Loucy (cell line): ENCODE measurements around the gene MTFR1L.
A peak's percentile ranks its signal among the peaks of the same experiment; 100 is the strongest.

Source experiments
- H2AFZ ChIP-seq: fragments of 200-600 bp; sonication (generic); 2 replicates; pipeline ENCODE4 v1.6.0; 2016; ENCODE audit warnings: antibody characterized with exemption, mild to moderate bottlenecking, low read length, moderate library complexity
- H3F3A ChIP-seq: fragments of 200-600 bp; 2 replicates; pipeline ENCODE4 v1.6.0; 2016; ENCODE audit warnings: antibody characterized with exemption, low read depth, mild to moderate bottlenecking
- H3K27me3 ChIP-seq: fragments of 200-600 bp; sonication (generic); 2 replicates; pipeline ENCODE4 v1.6.1; 2014; ENCODE audit warnings: low read length, mild to moderate bottlenecking; ENCODE audit not compliant: insufficient read depth, poor library complexity, severe bottlenecking
- H3K36me3 ChIP-seq: fragments of 200-600 bp; sonication (generic); 2 replicates; pipeline ENCODE4 v1.6.1; 2016; ENCODE audit warnings: low read length; ENCODE audit not compliant: insufficient read depth
- H3K4me1 ChIP-seq: fragments of 200-600 bp; sonication (generic); 2 replicates; pipeline ENCODE4 v1.5.1; 2014; ENCODE audit warnings: low read length, mild to moderate bottlenecking; ENCODE audit not compliant: insufficient read depth, poor library complexity, severe bottlenecking
- H3K4me2 ChIP-seq: fragments of 200-600 bp; sonication (generic); 2 replicates; pipeline ENCODE4 v1.6.0; 2014; ENCODE audit warnings: antibody characterized with exemption, low read length, low read depth, mild to moderate bottlenecking; ENCODE audit not compliant: poor library complexity, severe bottlenecking
- H3K4me3 ChIP-seq: fragments of 200-600 bp; sonication (generic); 2 replicates; pipeline ENCODE4 v1.5.1; 2014; ENCODE audit warnings: low read length, mild to moderate bottlenecking, mixed read lengths; ENCODE audit not compliant: poor library complexity, severe bottlenecking
- H3K79me2 ChIP-seq: fragments of 200-600 bp; sonication (generic); 2 replicates; pipeline ENCODE4 v1.6.1; 2014; ENCODE audit warnings: low read length; ENCODE audit not compliant: insufficient read depth
- H3K9ac ChIP-seq: fragments of 200-600 bp; sonication (generic); 2 replicates; pipeline ENCODE4 v1.6.0; 2014; ENCODE audit warnings: mild to moderate bottlenecking, low read depth, low read length, moderate library complexity; ENCODE audit not compliant: poor library complexity, severe bottlenecking
- H3K9me2 ChIP-seq: fragments of 200-600 bp; sonication (generic); replicated peaks from 2 replicates; pipeline ENCODE4 v1.6.1; 2016; ENCODE audit warnings: low read depth, low read length, mixed read lengths
- H3K9me3 ChIP-seq: fragments of 200-600 bp; sonication (generic); 2 replicates; pipeline ENCODE4 v1.6.1; 2014; ENCODE audit warnings: mild to moderate bottlenecking, antibody characterized with exemption, low read length, low read depth; ENCODE audit not compliant: insufficient read depth
- H4K20me1 ChIP-seq: fragments of 200-600 bp; sonication (generic); 2 replicates; pipeline ENCODE4 v1.6.0; 2014; ENCODE audit warnings: antibody characterized with exemption, low read length, mild to moderate bottlenecking; ENCODE audit not compliant: insufficient read depth, poor library complexity, severe bottlenecking
- CTCF ChIP-seq: fragments of 200-600 bp; sonication (generic); conservative IDR thresholded peaks from 2 replicates; pipeline ENCODE4 v1.5.1; 2014; ENCODE audit warnings: mild to moderate bottlenecking, antibody characterized with exemption, low read length
- EZH2phosphoT487 ChIP-seq: fragments of 200-600 bp; IDR thresholded peaks from 2 replicates; pipeline ENCODE4 v1.6.1; 2018; ENCODE audit warnings: antibody characterized with exemption, mild to moderate bottlenecking, moderate library complexity, borderline replicate concordance

The MTFR1L gene

GRCh38 chr1:25799935-25800702 lies 19.6 kb upstream of the MTFR1L start, which contains the start of gene SELENON:
Gene SELENON, plus strand, starts transcription at chr1:25800193. Its CDS starts 38 bp downstream, at chr1:25800231.
- Histone ChIP-seq H3K4me3 (peak within 1 kb of the TSS; percentile 65), H3K79me2 (no peaks in the 10 kb centered on the region), H3K36me3 (no peaks in the 10 kb centered on the region), H3K4me1 (no peaks in the 10 kb centered on the region), H2AFZ (no peak within 1 kb of the TSS), H3K9me2 (no peaks in the 10 kb centered on the region), H4K20me1 (no peaks in the 10 kb centered on the region), H3F3A (no peaks in the 10 kb centered on the region), H3K4me2 (peak within 1 kb of the TSS; percentile 77), H3K9ac (peak within 1 kb of the TSS; percentile 46), H3K27me3 (peaks cover 11% of the 10 kb centered on the region), H3K9me3 (no peaks in the 10 kb centered on the region)
- no peak for TF ChIP-seq CTCF
- no peak for TF ChIP-seq EZH2phosphoT487

GRCh38 chr1:25800703-25801377 lies 18.9 kb upstream of the MTFR1L start:
- no peak overlapping the region for H2AFZ ChIP-seq
- H3K9ac ChIP-seq, result peak overlapping the region; percentile 46
- H3F3A ChIP-seq, result no peaks in the 10 kb centered on the region
- peaks cover 11% of the 10 kb centered on the region for H3K27me3 ChIP-seq
- H3K4me2 ChIP-seq, result peak overlapping the region; percentile 77
- no peaks in the 10 kb centered on the region for H4K20me1 ChIP-seq
- no peaks in the 10 kb centered on the region for H3K79me2 ChIP-seq
- no peaks in the 10 kb centered on the region for H3K9me3 ChIP-seq
- no peaks in the 10 kb centered on the region for H3K36me3 ChIP-seq
- TF ChIP-seq CTCF (no peak), EZH2phosphoT487 (no peak)
- H3K9me2 ChIP-seq, result no peaks in the 10 kb centered on the region
- H3K4me1 ChIP-seq, result no peaks in the 10 kb centered on the region
- peak overlapping the region; percentile 65 for H3K4me3 ChIP-seq

DNA sequence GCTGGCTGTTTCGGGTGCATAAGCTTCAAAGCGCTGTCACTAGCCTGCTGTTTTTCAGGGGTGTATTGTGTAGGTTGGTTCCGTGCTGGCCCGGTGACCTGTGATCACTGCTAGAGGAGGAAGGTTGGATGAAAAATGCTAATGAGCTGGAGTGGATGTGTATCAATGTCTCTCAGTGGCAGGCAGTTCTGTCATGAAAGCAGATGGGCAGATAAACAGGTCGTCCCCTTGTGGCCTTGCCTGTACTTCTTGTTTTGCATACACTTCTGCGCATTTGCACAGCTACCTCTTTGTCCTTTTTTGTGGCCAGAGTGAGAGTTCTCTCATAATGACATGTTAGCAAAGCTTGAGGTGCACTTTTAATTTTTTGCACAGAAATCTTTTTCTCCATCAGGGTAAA lies 16.8 kb upstream of the MTFR1L start:
- Histone ChIP-seq H4K20me1 (no peaks in the 10 kb centered on the region), H3K4me1 (no peaks in the 10 kb centered on the region), H3K4me3 (no peak overlapping the region), H3F3A (no peaks in the 10 kb centered on the region), H2AFZ (no peak overlapping the region), H3K9ac (no peak overlapping the region), H3K4me2 (no peak overlapping the region), H3K9me2 (no peaks in the 10 kb centered on the region), H3K9me3 (no peaks in the 10 kb centered on the region), H3K79me2 (no peaks in the 10 kb centered on the region), H3K27me3 (peaks cover 11% of the 10 kb centered on the region), H3K36me3 (no peaks in the 10 kb centered on the region)
- TF ChIP-seq EZH2phosphoT487 (no peak), CTCF (no peak)
